Measurements from ENCODE around the gene NACC2. TPM values are rescaled to one million over a fixed set of nuclear protein-coding genes. Genes with fewer than 3 reads are reported as not detected.

Gene NACC2
- total RNA-seq, 4 donors from 2014 or later, result 22.2 to 64.3 (median 26.5) TPM

- TF ChIP-seq POLR2AphosphoS5 (IDR thresholded peaks at IDR 0.05), result no peak
- no peak for TF ChIP-seq POLR2A (IDR thresholded peaks at IDR 0.05)
- no peak for TF ChIP-seq EP300 (IDR thresholded peaks at IDR 0.05; ENCODE audit: low read depth)
- TF ChIP-seq, protein P1, sequence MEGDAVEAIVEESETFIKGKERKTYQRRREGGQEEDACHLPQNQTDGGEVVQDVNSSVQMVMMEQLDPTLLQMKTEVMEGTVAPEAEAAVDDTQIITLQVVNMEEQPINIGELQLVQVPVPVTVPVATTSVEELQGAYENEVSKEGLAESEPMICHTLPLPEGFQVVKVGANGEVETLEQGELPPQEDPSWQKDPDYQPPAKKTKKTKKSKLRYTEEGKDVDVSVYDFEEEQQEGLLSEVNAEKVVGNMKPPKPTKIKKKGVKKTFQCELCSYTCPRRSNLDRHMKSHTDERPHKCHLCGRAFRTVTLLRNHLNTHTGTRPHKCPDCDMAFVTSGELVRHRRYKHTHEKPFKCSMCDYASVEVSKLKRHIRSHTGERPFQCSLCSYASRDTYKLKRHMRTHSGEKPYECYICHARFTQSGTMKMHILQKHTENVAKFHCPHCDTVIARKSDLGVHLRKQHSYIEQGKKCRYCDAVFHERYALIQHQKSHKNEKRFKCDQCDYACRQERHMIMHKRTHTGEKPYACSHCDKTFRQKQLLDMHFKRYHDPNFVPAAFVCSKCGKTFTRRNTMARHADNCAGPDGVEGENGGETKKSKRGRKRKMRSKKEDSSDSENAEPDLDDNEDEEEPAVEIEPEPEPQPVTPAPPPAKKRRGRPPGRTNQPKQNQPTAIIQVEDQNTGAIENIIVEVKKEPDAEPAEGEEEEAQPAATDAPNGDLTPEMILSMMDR (IDR thresholded peaks at IDR 0.05), result no peak
- Histone ChIP-seq H3K27ac (no peak overlapping the region), H3K4me3 (no peak overlapping the region), H3K36me3 (no peaks in the 10 kb centered on the region), H3K9me3 (no peaks in the 10 kb centered on the region), H3K4me1 (peaks cover 0 to 22% (median 14%) of the 10 kb centered on the region in 4 donors), H3K27me3 (no peaks in the 10 kb centered on the region)
- in situ Hi-C loops (cut with MboI; ENCODE audit: low pct_ligation_motif_present in 1 of 4, low pct_unique_long_range_greater_than_20kb in 1 of 4, low sequenced_read_pairs in 3 of 4), result no loop called here
- intact Hi-C loops (cut with DNase I; ENCODE audit: low total_unique reads), result no loop called here
- WGBS, 2 donors (ENCODE audit: low coverage in 1 of 2), result 18 to 36% methylated on average over 2 to 10 of the region's 15 CpGs
- no peak for DNase-seq
Observed at GRCh38 chr9:136003411-136004218, 91.5 kb downstream of the NACC2 start.

DNA sequence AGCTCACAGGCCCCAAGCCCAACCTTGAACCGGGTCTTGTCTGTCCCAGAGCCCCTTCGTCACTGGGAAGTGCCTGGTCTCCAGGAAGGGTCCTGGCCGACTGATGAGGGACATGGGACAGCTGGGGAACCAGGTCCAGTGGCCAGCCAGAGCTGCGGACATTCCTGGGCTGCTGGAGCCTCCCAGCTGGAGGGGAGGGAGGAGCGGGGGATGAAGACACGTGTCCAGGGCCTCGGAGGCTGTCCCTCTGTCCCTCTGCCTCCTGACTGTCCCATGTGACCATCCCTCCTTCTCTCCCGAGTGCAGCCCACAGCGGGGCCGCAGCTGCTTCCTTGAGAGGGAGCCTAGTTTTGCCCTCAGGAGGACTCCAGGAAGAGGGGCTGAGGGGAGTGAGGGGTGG lies 92.2 kb downstream of the NACC2 start:
- Histone ChIP-seq H3K9me3 (no peaks in the 10 kb centered on the region), H3K36me3 (no peaks in the 10 kb centered on the region), H3K27me3 (no peaks in the 10 kb centered on the region), H3K27ac (no peak overlapping the region), H3K4me1 (peaks cover 0 to 17% (median 8%) of the 10 kb centered on the region in 4 donors), H3K4me3 (no peak overlapping the region)
- TF ChIP-seq POLR2AphosphoS5 (IDR thresholded peaks at IDR 0.05) (no peak), POLR2A (IDR thresholded peaks at IDR 0.05) (no peak), EP300 (IDR thresholded peaks at IDR 0.05; ENCODE audit: low read depth) (no peak)
- TF ChIP-seq, protein P1 (IDR thresholded peaks at IDR 0.05), result no peak
- 41% methylated on average over 8 of the region's 10 CpGs; no CpG with 5 or more reads in 1 of the 2 donors for WGBS, 2 donors (ENCODE audit: low coverage in 1 of 2)
- no peak for DNase-seq
- intact Hi-C loops (cut with DNase I; ENCODE audit: low total_unique reads), result no loop called here
- in situ Hi-C loops (cut with MboI; ENCODE audit: low pct_ligation_motif_present in 1 of 4, low pct_unique_long_range_greater_than_20kb in 1 of 4, low sequenced_read_pairs in 3 of 4), result no loop called here

DNA sequence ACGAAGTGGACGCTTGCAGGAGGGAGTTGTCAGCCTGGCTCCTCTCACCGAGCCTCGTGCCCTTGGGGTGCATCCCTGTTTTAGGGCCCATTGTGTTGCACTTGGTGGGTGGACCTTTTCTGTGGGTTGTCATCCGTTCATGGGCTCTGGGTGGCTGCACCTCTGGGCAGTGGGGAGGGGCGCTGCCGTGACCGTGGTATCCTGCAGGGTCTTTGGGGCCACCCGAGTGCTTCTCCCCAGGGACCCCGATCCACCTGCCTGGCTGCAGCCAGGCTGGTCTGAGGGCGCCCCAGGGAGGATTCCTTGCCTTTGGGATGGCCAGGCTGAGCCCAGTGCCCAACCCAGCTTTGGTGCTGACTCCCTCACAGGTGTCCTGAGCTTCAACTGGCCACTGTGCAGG lies 92.9 kb downstream of the NACC2 start:
- in situ Hi-C loops (cut with MboI; ENCODE audit: low pct_ligation_motif_present in 1 of 4, low pct_unique_long_range_greater_than_20kb in 1 of 4, low sequenced_read_pairs in 3 of 4), result no loop called here
- peaks cover 0 to 13% (median 7%) of the 10 kb centered on the region in 4 donors for H3K4me1 ChIP-seq
- DNase-seq, result no peak
- H3K27me3 ChIP-seq, result no peaks in the 10 kb centered on the region
- H3K9me3 ChIP-seq, result no peaks in the 10 kb centered on the region
- no peaks in the 10 kb centered on the region for H3K36me3 ChIP-seq
- H3K4me3 ChIP-seq, result no peak overlapping the region
- H3K27ac ChIP-seq, result no peak overlapping the region
- TF ChIP-seq POLR2A (IDR thresholded peaks at IDR 0.05) (no peak), EP300 (IDR thresholded peaks at IDR 0.05; ENCODE audit: low read depth) (no peak), POLR2AphosphoS5 (IDR thresholded peaks at IDR 0.05) (no peak)
- TF ChIP-seq, protein P1 (IDR thresholded peaks at IDR 0.05), result no peak
- 90% methylated on average over 4 of the region's 11 CpGs; no CpG with 5 or more reads in 1 of the 2 donors for WGBS, 2 donors (ENCODE audit: low coverage in 1 of 2)
- intact Hi-C loops (cut with DNase I; ENCODE audit: low total_unique reads), result no loop called here

DNA sequence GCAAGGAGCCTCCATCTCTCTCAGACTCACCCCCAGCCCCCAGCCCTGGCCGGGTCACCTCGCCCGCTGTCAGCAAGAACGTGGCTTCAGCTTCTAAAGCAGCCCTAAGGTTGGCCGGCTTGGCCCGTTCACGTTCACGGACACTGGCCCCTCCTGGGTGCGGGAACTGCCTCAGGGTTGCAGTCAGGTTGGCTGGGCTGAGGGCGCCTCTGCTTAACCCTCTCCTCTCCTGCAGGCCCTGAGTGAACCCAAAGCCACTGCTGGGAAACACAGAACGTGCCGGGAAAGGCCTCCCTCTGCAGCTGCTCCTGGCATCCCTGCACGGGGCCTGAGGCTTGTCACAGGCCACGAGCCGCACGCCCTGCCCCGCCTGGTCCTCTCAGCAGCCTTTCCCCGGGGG lies 93.9 kb downstream of the NACC2 start:
- no peaks in the 10 kb centered on the region for H3K36me3 ChIP-seq
- H3K9me3 ChIP-seq, result no peaks in the 10 kb centered on the region
- H3K27me3 ChIP-seq, result no peaks in the 10 kb centered on the region
- in situ Hi-C loops (cut with MboI; ENCODE audit: low pct_ligation_motif_present in 1 of 4, low pct_unique_long_range_greater_than_20kb in 1 of 4, low sequenced_read_pairs in 3 of 4) (no loop called here), intact Hi-C loops (cut with DNase I; ENCODE audit: low total_unique reads) (no loop called here)
- H3K27ac ChIP-seq, result no peak overlapping the region
- no peak for DNase-seq
- no peak overlapping the region for H3K4me3 ChIP-seq
- peaks cover 0 to 13% (median 7%) of the 10 kb centered on the region in 4 donors for H3K4me1 ChIP-seq
- 55 to 64% methylated on average over 6 to 18 of the region's 18 CpGs for WGBS, 2 donors (ENCODE audit: low coverage in 1 of 2)
- TF ChIP-seq, protein P1 (IDR thresholded peaks at IDR 0.05), result no peak
- no peak for TF ChIP-seq POLR2AphosphoS5 (IDR thresholded peaks at IDR 0.05)
- no peak for TF ChIP-seq EP300 (IDR thresholded peaks at IDR 0.05; ENCODE audit: low read depth)
- TF ChIP-seq POLR2A (IDR thresholded peaks at IDR 0.05), result no peak
